ENCODE data around the gene DYNC1H1. TPM values are rescaled to one million over a fixed set of nuclear protein-coding genes. Genes with fewer than 3 reads are reported as not detected.

Gene DYNC1H1
- total and polyA plus RNA-seq, 2 of the 13 experiments (the other 11 are each of a cell fraction or from before 2014, with no cell fraction given), result 74.4 to 239 TPM

- TF ChIP-seq HMGXB3 (CRISPR knock-in tag; IDR thresholded peaks at IDR 0.05; ENCODE audit: borderline replicate concordance), result peak; percentile 100
- TF ChIP-seq SOX6 (IDR thresholded peaks at IDR 0.05), result no peak
- TF ChIP-seq SOX6 (CRISPR knock-in tag; IDR thresholded peaks at IDR 0.05), result peak; percentile 78
- peak; percentile 16 for TF ChIP-seq RERE (CRISPR knock-in tag; IDR thresholded peaks at IDR 0.05; ENCODE audit: low read depth)
- no peak for TF ChIP-seq ZFP36 (IDR thresholded peaks at IDR 0.05; ENCODE audit: borderline replicate concordance, low read depth, low read length, partially characterized antibody)
- TF ChIP-seq SIN3A (IDR thresholded peaks at IDR 0.05; ENCODE audit: borderline replicate concordance, low read depth, low read length), result peak; percentile 89; the same call in 1 of the 2 replicates
- TF ChIP-seq SP2 (CRISPR knock-in tag; IDR thresholded peaks at IDR 0.05), result peak; percentile 92
- TF ChIP-seq ZSCAN31 (CRISPR knock-in tag; IDR thresholded peaks at IDR 0.05; ENCODE audit: low read depth), result peak; percentile 63; the same call in 1 of the 2 replicates
- TF ChIP-seq PAX8 (CRISPR knock-in tag; IDR thresholded peaks at IDR 0.05; ENCODE audit: borderline replicate concordance), result no peak; the same call in 1 of the 2 replicates
- peak; percentile 75; the same call in 1 of the 2 replicates for TF ChIP-seq TIGD3 (CRISPR knock-in tag; IDR thresholded peaks at IDR 0.05; ENCODE audit: borderline replicate concordance)
- TF ChIP-seq ATF2 (CRISPR knock-in tag; IDR thresholded peaks at IDR 0.05), result peak; percentile 91
- TF ChIP-seq SNAPC2 (CRISPR knock-in tag; IDR thresholded peaks at IDR 0.05), result peak; percentile 18; the same call in 1 of the 2 replicates
- TF ChIP-seq ZNF589 (CRISPR knock-in tag; conservative IDR thresholded peaks at IDR 0.05), result 0 out of 2 replicates have a peak, but pooled peaks have one; percentile 49
- TF ChIP-seq POGZ (CRISPR knock-in tag; IDR thresholded peaks at IDR 0.05), result peak; percentile 92
- TF ChIP-seq ZNF180 (CRISPR knock-in tag; IDR thresholded peaks at IDR 0.05; ENCODE audit: borderline replicate concordance, low read depth), result 0 out of 2 replicates have a peak, but pooled peaks have one; percentile 42
These were observed 16.3 kb upstream of the DYNC1H1 start (continued) for GRCh38 chr14:101947904-101948665.
